Adrenal gland (tissue), 12 donors: ENCODE data around the gene TAMM41. TPM values are rescaled to one million over a fixed set of nuclear protein-coding genes. Genes with fewer than 3 reads are reported as not detected.

Experiments
- DNase-seq, 7 donors: peaks; one replicate each; pipeline ENCODE4 v3.0.0-alpha.2; 2019 to 2020
- H3K27ac ChIP-seq, 5 donors: fragments of 200-600 bp; sonication (generic) in 4 of 5; 1 replicate in 3 of 5; 2 replicates in 2 of 5; pipeline versions ENCODE4 v1.5.1 to v1.8.0; 2016 to 2020; ENCODE audit warnings: mild to moderate bottlenecking in 1 of 5
- H3K27me3 ChIP-seq: fragments of 200-600 bp; 2 replicates; pipeline ENCODE4 v1.8.0; 2021
- H3K36me3 ChIP-seq, 2 donors: fragments of 200-600 bp; replicated peaks in 1 of 2; 1 replicate in 1 of 2; 2 replicates in 1 of 2; pipeline versions ENCODE4 v1.5.1 to v1.8.0; 2018 to 2022
- H3K4me1 ChIP-seq, 2 donors: fragments of 200-600 bp; replicated peaks in 1 of 2; 1 replicate in 1 of 2; 2 replicates in 1 of 2; pipeline versions ENCODE4 v1.5.1 to v1.8.0; 2018 to 2021
- H3K4me3 ChIP-seq, 4 donors: fragments of 200-600 bp; sonication (generic) in 3 of 4; one replicate each; pipeline ENCODE4 v1.5.1; 2016 to 2018
- H3K9me3 ChIP-seq, 3 donors: fragments of 200-600 bp; sonication (generic) in 1 of 3; replicated peaks in 1 of 3; 1 replicate in 2 of 3; 2 replicates in 1 of 3; pipeline versions ENCODE4 v1.5.1 to v1.8.0; 2016 to 2021
- CTCF ChIP-seq, 6 experiments: fragments of 450-650 bp in 4 of 6; fragments of 200-600 bp in 2 of 6; sonication (generic) in 1 of 6; IDR thresholded peaks; 1 replicate in 5 of 6; 2 replicates in 1 of 6; pipeline versions ENCODE4 v1.5.1 to v1.8.0; 2016 to 2021; ENCODE audit warnings: antibody characterized with exemption in 6 of 6, mild to moderate bottlenecking in 2 of 6, moderate library complexity in 1 of 6
- POLR2A ChIP-seq, 2 donors: fragments of 450-650 bp; IDR thresholded peaks; one replicate each; pipeline ENCODE4 v1.6.1; 2017; ENCODE audit warnings: antibody characterized with exemption in 2 of 2, mild to moderate bottlenecking in 2 of 2, moderate library complexity in 1 of 2
- WGBS, 4 donors: extraction: QIAGEN DNeasy Blood & Tissue Kit in 2 of 4; methylation state at CpG; one replicate each; pipeline versions ENCODE4 v1.1.5 to v1.1.7; 2013 to 2017; 5-methylcytosine and 5-hydroxymethylcytosine counted together
- intact Hi-C, 2 donors: fragments of 100-400 bp; cut with DNase I; formaldehyde crosslinking; loops; one replicate each; pipeline versions ENCODE4 v1.14.1 to v1.15.0; 2022 to 2023
- polyA plus RNA-seq, 3 donors: library from polyadenylated mRNA; stranded (reverse); fragments of 200-250 nt in 2 of 3; fragments of 350-450 nt in 1 of 3; fragmentation: Illumina TruSeq in 1 of 3; extraction: RNeasy Lipid Tissue Mini Kit (QIAGEN cat#74804) in 1 of 3; gene quantifications; one replicate each; pipeline ENCODE4 v1.2.3, GENCODE V29; 2013 to 2014
- total RNA-seq, 9 donors: library from RNA; depleted of rRNA in 4 of 9; stranded (reverse); fragments of >200 nt in 4 of 9; fragments of 120-200 nt in 1 of 9; fragmentation: NEBNext Ultra II Directional in 1 of 9; extraction: Animal tissue kit (Norgen Biotek cat#: 25700) in 1 of 9; gene quantifications; one replicate each; pipeline versions ENCODE4 v1.1.0 to v1.2.4, GENCODE V29; 2013 to 2023
- donor health status: healthy with polysubstance abuse.
- donor health status: Bipolar disorder and iron deficiency.
- donor health status: DM: yes; HTN: yes; CAD: no.
- donor health status: DM: no; HTN: no; CAD: no.
- donor health status: DM: no; HTN: no; CAD: no.
- donor health status: DM: yes; HTN: yes; CAD: no.

The TAMM41 gene
- total and polyA plus RNA-seq, 12 donors = 5.8 to 21.0 (median 13.6) TPM

- Histone ChIP-seq H3K27me3 (no peaks in the 10 kb centered on the region), H3K4me1 (peaks cover 9 to 13% of the 10 kb centered on the region in 2 donors), H3K36me3 (peaks cover 0 to 16% of the 10 kb centered on the region in 2 donors), H3K27ac (no peak overlapping the region), H3K9me3 (no peaks in the 10 kb centered on the region), H3K4me3 (no peak overlapping the region)
- intact Hi-C loops = no loop called here
- whole genome bisulfite sequencing, 4 donors = 58 to 65% (median 63%) methylated on average over 5 of the region's 5 CpGs
- DNase-seq = no peak
- TF ChIP-seq CTCF (IDR thresholded peaks at IDR 0.05) = no peak
- TF ChIP-seq POLR2A (IDR thresholded peaks at IDR 0.05) = no peak
These were observed 28.7 kb downstream of the TAMM41 start for GRCh38 chr3:11818033-11818432.

- no peak overlapping the region for H3K27ac ChIP-seq
- H3K4me3 ChIP-seq = no peak overlapping the region
- intact Hi-C loops = no loop called here
- H3K36me3 ChIP-seq = peaks cover 0 to 16% of the 10 kb centered on the region in 2 donors
- H3K9me3 ChIP-seq = no peaks in the 10 kb centered on the region
- WGBS, 4 donors = 80 to 85% (median 83%) methylated on average over 4 of the region's 4 CpGs
- peaks cover 0 to 2% of the 10 kb centered on the region in 2 donors for H3K4me1 ChIP-seq
- no peak for DNase-seq
- no peaks in the 10 kb centered on the region for H3K27me3 ChIP-seq
- TF ChIP-seq POLR2A (IDR thresholded peaks at IDR 0.05) = no peak
- TF ChIP-seq CTCF (IDR thresholded peaks at IDR 0.05) = no peak
These were observed 31.6 kb downstream of the TAMM41 start for GRCh38 chr3:11815111-11815510.

GRCh38 chr3:11814663-11815062, 32.0 kb downstream of the TAMM41 start:
- no peaks in the 10 kb centered on the region for H3K9me3 ChIP-seq
- TF ChIP-seq POLR2A (IDR thresholded peaks at IDR 0.05) (no peak), CTCF (IDR thresholded peaks at IDR 0.05) (no peak)
- H3K27ac ChIP-seq = no peak overlapping the region
- no peaks in the 10 kb centered on the region for H3K4me1 ChIP-seq
- intact Hi-C loops = no loop called here
- H3K4me3 ChIP-seq = no peak overlapping the region
- peaks cover 0 to 16% of the 10 kb centered on the region in 2 donors for H3K36me3 ChIP-seq
- H3K27me3 ChIP-seq = no peaks in the 10 kb centered on the region
- WGBS, 4 donors = 94 to 98% (median 96%) methylated on average over 6 of the region's 6 CpGs
- no peak for DNase-seq

GRCh38 chr3:11810276-11810675, 36.4 kb downstream of the TAMM41 start:
- no peaks in the 10 kb centered on the region for H3K9me3 ChIP-seq
- intact Hi-C loops = no loop called here
- no peaks in the 10 kb centered on the region for H3K27me3 ChIP-seq
- no peak for TF ChIP-seq POLR2A (IDR thresholded peaks at IDR 0.05)
- WGBS, 4 donors = 71 to 83% (median 76%) methylated on average over 3 of the region's 3 CpGs
- H3K4me1 ChIP-seq = no peaks in the 10 kb centered on the region
- H3K4me3 ChIP-seq = no peak overlapping the region
- no peak for DNase-seq
- H3K36me3 ChIP-seq = peaks cover 0 to 32% of the 10 kb centered on the region in 2 donors
- H3K27ac ChIP-seq = no peak overlapping the region

- no peak for TF ChIP-seq CTCF (IDR thresholded peaks at IDR 0.05)
- no peak for TF ChIP-seq POLR2A (IDR thresholded peaks at IDR 0.05)
- H3K27me3 ChIP-seq = no peaks in the 10 kb centered on the region
- H3K4me3 ChIP-seq = no peak overlapping the region
- no peaks in the 10 kb centered on the region for H3K4me1 ChIP-seq
- DNase-seq = no peak
- intact Hi-C loops = loop anchor here (10.0 kb wide), 2 partner anchors 153 to 433 kb away; no protein-coding TSS in a partner anchor
- no peaks in the 10 kb centered on the region for H3K9me3 ChIP-seq
- H3K27ac ChIP-seq = no peak overlapping the region
- WGBS, 4 donors = 90 to 95% (median 93%) methylated on average over 9 of the region's 9 CpGs
- H3K36me3 ChIP-seq = peaks cover 0 to 25% of the 10 kb centered on the region in 2 donors
These were observed 38.5 kb downstream of the TAMM41 start for GRCh38 chr3:11808231-11808630.
